ENCODE results near the gene HIRIP3.

- TF ChIP-seq GATA2 (IDR thresholded peaks at IDR 0.05; ENCODE audit: low read depth, low read length) (no peak), GATA3 (IDR thresholded peaks at IDR 0.05; ENCODE audit: low read depth, low read length) (no peak)
These were observed 44.5 kb downstream of the HIRIP3 start for GRCh38 chr16:29950806-29951461.

Measured in SH-SY5Y (cell line).